A549 (cell line): ENCODE results near the gene AHCTF1. TPM values are rescaled to one million over a fixed set of nuclear protein-coding genes. Genes with fewer than 3 reads are reported as not detected.

ENCODE experiments used
- ATAC-seq, 2 experiments: fragments of 200-7000 bp in 1 of 2; fragments of >200 bp in 1 of 2; cut with Nextera tagmentation in 1 of 2; cut with Tn5 transposase in 1 of 2; 3 replicates each; pipeline versions ENCODE4 v1.8.0 to v1.9.1; 2018 to 2020; ENCODE audit warnings: mild to moderate bottlenecking in 1 of 2, moderate library complexity in 1 of 2
- CTCF ChIA-PET: fragments of 300-600 bp; sonication (Branson Sonifier 250); formaldehyde crosslinking; extraction: SDS; loops from one replicate; lab custom pipeline; 2021; ENCODE audit warnings: antibody characterized with exemption, inconsistent platforms; lab: Yijun Ruan, JAX
- POLR2A ChIA-PET: fragments of 350-600 bp; formaldehyde crosslinking; extraction: SDS; loops from one replicate; lab custom pipeline; 2021; ENCODE audit warnings: antibody characterized with exemption, inconsistent platforms; lab: Yijun Ruan, JAX
- DNase-seq, 2 experiments: peaks; one replicate each; pipeline versions ENCODE4 v3.0.0 to v3.0.0-alpha.2; 2011 to 2016; ENCODE audit warnings: low read depth in 1 of 2, low spot score in 1 of 2
- FAIRE-seq: peaks from 2 replicates; lab custom pipeline; 2011; peaks lifted over from hg19 to GRCh38; lab: Jason Lieb, UNC
- H3K27ac ChIP-seq, 2 experiments: fragments of >200 bp; sonication (Bioruptor Twin); formaldehyde crosslinking; 3 replicates each; pipeline ENCODE4 v1.5.1; 2016 to 2017
- H3K4me1 ChIP-seq: fragments of >200 bp; sonication (Bioruptor Twin); formaldehyde crosslinking; 3 replicates; pipeline ENCODE4 v1.6.1; 2016
- H3K4me2 ChIP-seq: fragments of >200 bp; sonication (Bioruptor Twin); formaldehyde crosslinking; 3 replicates; pipeline ENCODE4 v1.6.1; 2016
- H3K4me3 ChIP-seq: fragments of >200 bp; sonication (Bioruptor Twin); formaldehyde crosslinking; 3 replicates; pipeline ENCODE4 v1.5.1; 2016
- H3K9me3 ChIP-seq: fragments of >200 bp; sonication (Bioruptor Twin); formaldehyde crosslinking; 3 replicates; pipeline ENCODE4 v1.6.1; 2016
- CBX2 ChIP-seq: fragments of 200-600 bp; sonication (generic); IDR thresholded peaks from 2 replicates; pipeline ENCODE4 v1.6.1; 2016; ENCODE audit warnings: low read depth, mild to moderate bottlenecking, borderline replicate concordance
- EHF ChIP-seq: fragments of 250-450 bp; sonication (Bioruptor Pico); IDR thresholded peaks from 2 replicates; pipeline ENCODE4 v1.5.0; 2020; ENCODE audit warnings: mild to moderate bottlenecking
- EHMT2 ChIP-seq: fragments of 200-600 bp; sonication (generic); IDR thresholded peaks from 2 replicates; pipeline ENCODE4 v1.6.1; 2016; ENCODE audit warnings: antibody characterized with exemption, low read depth, mild to moderate bottlenecking, moderate library complexity
- ESRRA ChIP-seq: fragments of 150-350 bp; IDR thresholded peaks from 2 replicates; pipeline ENCODE4 v1.6.1; 2014; ENCODE audit warnings: mild to moderate bottlenecking, low read length, borderline replicate concordance
- FOSL2 ChIP-seq, 2 experiments: fragments of 450-650 bp in 1 of 2; fragments of >200 bp in 1 of 2; sonication (Bioruptor Twin) in 1 of 2; formaldehyde crosslinking; IDR thresholded peaks; 2 replicates each; pipeline versions ENCODE4 v1.5.0 to v1.6.1; 2016 to 2020; ENCODE audit warnings: mild to moderate bottlenecking in 1 of 2, moderate library complexity in 1 of 2
- HES2 ChIP-seq: fragments of >200 bp; sonication (Bioruptor Twin); formaldehyde crosslinking; IDR thresholded peaks from 2 replicates; pipeline ENCODE4 v1.6.1; 2016
- JUNB ChIP-seq: fragments of >200 bp; sonication (Bioruptor Twin); formaldehyde crosslinking; IDR thresholded peaks from 2 replicates; pipeline ENCODE4 v1.6.1; 2016
- KDM5A ChIP-seq: fragments of 200-600 bp; sonication (generic); IDR thresholded peaks from 2 replicates; pipeline ENCODE4 v1.6.1; 2016; ENCODE audit warnings: antibody characterized with exemption, mild to moderate bottlenecking
- MAFK ChIP-seq: fragments of 450-650 bp; IDR thresholded peaks from 2 replicates; pipeline ENCODE4 v1.6.1; 2014; ENCODE audit not compliant: partially characterized antibody
- MAZ ChIP-seq: fragments of 150-350 bp; IDR thresholded peaks from 2 replicates; pipeline ENCODE4 v1.6.1; 2014; ENCODE audit warnings: antibody characterized with exemption, low read depth, low read length, borderline replicate concordance
- PHF8 ChIP-seq: fragments of 200-600 bp; sonication (generic); IDR thresholded peaks from 2 replicates; pipeline ENCODE4 v1.6.1; 2016; ENCODE audit warnings: low read depth, mild to moderate bottlenecking, antibody characterized with exemption, moderate library complexity, borderline replicate concordance
- POLR2A ChIP-seq: IDR thresholded peaks from 2 replicates; pipeline ENCODE4 v1.6.1; 2012; ENCODE audit warnings: mild to moderate bottlenecking, low read length
- RFX5 ChIP-seq: fragments of 450-650 bp; IDR thresholded peaks from 2 replicates; pipeline ENCODE4 v1.7.1; 2014; ENCODE audit warnings: antibody characterized with exemption, mild to moderate bottlenecking, moderate library complexity
- RNF2 ChIP-seq: fragments of 200-600 bp; sonication (generic); IDR thresholded peaks from 2 replicates; pipeline ENCODE4 v1.6.1; 2016; ENCODE audit warnings: low read depth, mild to moderate bottlenecking, antibody characterized with exemption, moderate library complexity, borderline replicate concordance
- SMC3 ChIP-seq: fragments of >200 bp; sonication (Bioruptor Twin); formaldehyde crosslinking; IDR thresholded peaks from 3 replicates; pipeline ENCODE4 v1.6.1; 2018; ENCODE audit warnings: inconsistent platforms
- TFCP2L1 ChIP-seq: fragments of 250-450 bp; sonication (Bioruptor Pico); IDR thresholded peaks from 2 replicates; pipeline ENCODE4 v1.5.0; 2021; ENCODE audit warnings: mild to moderate bottlenecking
- TP53 ChIP-seq: fragments of 250-450 bp; sonication (Bioruptor Pico); IDR thresholded peaks from 2 replicates; pipeline ENCODE4 v1.5.0; 2021; ENCODE audit warnings: mild to moderate bottlenecking, moderate library complexity
- WGBS: methylation state at CpG from one replicate; pipeline ENCODE4 v1.1.6; 2017; ENCODE audit errors: missing lambda C conversion rate; 5-methylcytosine and 5-hydroxymethylcytosine counted together
- polyA plus RNA-seq, 4 experiments: library from polyadenylated mRNA; depleted of rRNA in 3 of 4; stranded (reverse); fragments of >200 nt; fragmentation: RNase III in 1 of 4; extraction: RNeasy Plus Mini Kit Qiagen cat#74134 plus additional on column Dnase treatment in 1 of 4; gene quantifications; 2 replicates in 3 of 4; 3 replicates in 1 of 4; pipeline ENCODE4 v1.2.3, GENCODE V29; 2011 to 2017
- TF ChIP-seq, protein P1 (sequence below): fragments of >200 bp; sonication (Bioruptor Twin); formaldehyde crosslinking; IDR thresholded peaks from 3 replicates; pipeline ENCODE4 v1.6.1; 2016
- TF ChIP-seq, protein P2 (sequence below): fragments of 250-450 bp; sonication (Bioruptor Pico); IDR thresholded peaks from 2 replicates; pipeline ENCODE4 v1.5.0; 2020; ENCODE audit warnings: low read depth, mild to moderate bottlenecking, moderate library complexity
- TF ChIP-seq, protein P3 (sequence below): fragments of 250-450 bp; sonication (Bioruptor Pico); IDR thresholded peaks from 2 replicates; pipeline ENCODE4 v1.5.0; 2021; ENCODE audit warnings: mild to moderate bottlenecking, moderate library complexity, borderline replicate concordance

The AHCTF1 gene
- polyA plus RNA-seq, 2 of the 4 experiments (the other 2 are of a cell fraction), result 27.0 to 44.7 TPM

DNA sequence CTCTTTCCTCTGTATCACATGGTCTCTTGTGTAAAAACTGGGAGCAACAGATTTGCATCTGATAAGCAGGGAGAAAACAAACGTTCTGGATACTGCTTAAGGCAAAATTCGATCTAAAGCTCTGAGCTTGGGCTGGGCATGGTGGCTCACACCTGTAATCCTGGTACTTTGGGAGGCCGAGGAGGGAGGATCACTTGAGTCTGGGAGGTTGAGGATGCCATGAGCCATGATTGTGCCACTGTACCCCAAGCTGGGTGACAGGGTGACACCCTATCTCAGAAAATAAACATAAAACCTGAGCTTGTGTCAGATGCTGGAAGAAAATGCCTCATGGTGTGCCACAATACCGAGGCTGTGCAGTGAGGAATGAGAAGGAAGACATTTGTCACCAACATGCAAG is 133.6 kb downstream of the AHCTF1 start (continued):
- no peak for TF ChIP-seq TFCP2L1 (CRISPR knock-in tag)
- no peak for TF ChIP-seq RFX5

- 97% methylated on average over 5 of the region's 11 CpGs for WGBS
- ATAC-seq, result no peak
- Histone ChIP-seq H3K27ac (no peak overlapping the region), H3K9me3 (no peaks in the 10 kb centered on the region), H3K4me3 (no peak overlapping the region), H3K4me2 (no peak overlapping the region), H3K4me1 (peaks cover 14% of the 10 kb centered on the region; the same call in 2 of the 3 replicates)
- CTCF ChIA-PET, result interaction anchor here (1.1 kb wide), 1 partner anchor 19 kb away, joined by 5 read pairs; no protein-coding TSS in a partner anchor
- TF ChIP-seq, protein P1, sequence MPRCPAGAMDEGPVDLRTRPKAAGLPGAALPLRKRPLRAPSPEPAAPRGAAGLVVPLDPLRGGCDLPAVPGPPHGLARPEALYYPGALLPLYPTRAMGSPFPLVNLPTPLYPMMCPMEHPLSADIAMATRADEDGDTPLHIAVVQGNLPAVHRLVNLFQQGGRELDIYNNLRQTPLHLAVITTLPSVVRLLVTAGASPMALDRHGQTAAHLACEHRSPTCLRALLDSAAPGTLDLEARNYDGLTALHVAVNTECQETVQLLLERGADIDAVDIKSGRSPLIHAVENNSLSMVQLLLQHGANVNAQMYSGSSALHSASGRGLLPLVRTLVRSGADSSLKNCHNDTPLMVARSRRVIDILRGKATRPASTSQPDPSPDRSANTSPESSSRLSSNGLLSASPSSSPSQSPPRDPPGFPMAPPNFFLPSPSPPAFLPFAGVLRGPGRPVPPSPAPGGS, result no peak
- no peak for TF ChIP-seq MAFK
- TF ChIP-seq, protein P2, sequence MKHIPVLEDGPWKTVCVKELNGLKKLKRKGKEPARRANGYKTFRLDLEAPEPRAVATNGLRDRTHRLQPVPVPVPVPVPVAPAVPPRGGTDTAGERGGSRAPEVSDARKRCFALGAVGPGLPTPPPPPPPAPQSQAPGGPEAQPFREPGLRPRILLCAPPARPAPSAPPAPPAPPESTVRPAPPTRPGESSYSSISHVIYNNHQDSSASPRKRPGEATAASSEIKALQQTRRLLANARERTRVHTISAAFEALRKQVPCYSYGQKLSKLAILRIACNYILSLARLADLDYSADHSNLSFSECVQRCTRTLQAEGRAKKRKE, result no peak
- TF ChIP-seq SMC3, result no peak
- TF ChIP-seq FOSL2 (IDR thresholded peaks at IDR 0.05), result no peak
- no peak for TF ChIP-seq FOSL2 (CRISPR knock-in tag; IDR thresholded peaks at IDR 0.05)
- TF ChIP-seq HES2, result no peak
- TF ChIP-seq EHF (CRISPR knock-in tag), result no peak
- no peak for TF ChIP-seq RNF2
- TF ChIP-seq KDM5A, result no peak
- TF ChIP-seq EHMT2, result no peak
- TF ChIP-seq, protein P3, sequence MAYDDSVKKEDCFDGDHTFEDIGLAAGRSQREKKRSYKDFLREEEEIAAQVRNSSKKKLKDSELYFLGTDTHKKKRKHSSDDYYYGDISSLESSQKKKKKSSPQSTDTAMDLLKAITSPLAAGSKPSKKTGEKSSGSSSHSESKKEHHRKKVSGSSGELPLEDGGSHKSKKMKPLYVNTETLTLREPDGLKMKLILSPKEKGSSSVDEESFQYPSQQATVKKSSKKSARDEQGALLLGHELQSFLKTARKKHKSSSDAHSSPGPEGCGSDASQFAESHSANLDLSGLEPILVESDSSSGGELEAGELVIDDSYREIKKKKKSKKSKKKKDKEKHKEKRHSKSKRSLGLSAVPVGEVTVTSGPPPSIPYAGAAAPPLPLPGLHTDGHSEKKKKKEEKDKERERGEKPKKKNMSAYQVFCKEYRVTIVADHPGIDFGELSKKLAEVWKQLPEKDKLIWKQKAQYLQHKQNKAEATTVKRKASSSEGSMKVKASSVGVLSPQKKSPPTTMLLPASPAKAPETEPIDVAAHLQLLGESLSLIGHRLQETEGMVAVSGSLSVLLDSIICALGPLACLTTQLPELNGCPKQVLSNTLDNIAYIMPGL (CRISPR knock-in tag), result no peak
- no peak for TF ChIP-seq PHF8
- TF ChIP-seq MAZ, result no peak
- TF ChIP-seq CBX2, result no peak
- no peak for TF ChIP-seq POLR2A
- POLR2A ChIA-PET, result no interaction called here
- no peak for DNase-seq
- no peak for FAIRE-seq
Measured at GRCh38 chr1:246797597-246797996, 134.2 kb downstream of the AHCTF1 start.

DNA sequence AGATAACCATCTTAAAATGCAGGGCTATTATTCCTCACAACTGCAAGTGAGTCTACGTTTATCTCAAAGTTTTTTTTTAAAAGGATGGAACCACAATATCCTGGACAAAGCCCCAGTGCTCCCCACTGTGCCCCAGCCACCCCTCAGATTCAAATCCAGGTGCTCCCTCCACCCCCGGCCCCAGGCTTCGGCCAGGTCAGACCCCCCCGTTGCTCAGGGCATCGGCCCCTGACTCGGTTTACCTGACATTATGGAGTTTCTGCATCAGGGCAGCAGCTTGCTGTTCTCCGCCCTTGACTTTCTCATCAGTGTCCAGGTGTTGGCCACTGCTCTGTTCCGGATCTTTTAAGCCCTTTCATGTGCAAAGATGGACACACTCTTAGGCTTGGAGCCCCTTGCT is 134.6 kb downstream of the AHCTF1 start:
- no peak for TF ChIP-seq JUNB
- no peak for TF ChIP-seq TP53 (CRISPR knock-in tag)
- TF ChIP-seq KDM5A, result no peak
- TF ChIP-seq ESRRA, result no peak
- WGBS, result 29% methylated on average over 8 of the region's 8 CpGs
- DNase-seq, result no peak
- Histone ChIP-seq H3K4me2 (no peak overlapping the region), H3K4me3 (no peak overlapping the region), H3K9me3 (no peaks in the 10 kb centered on the region), H3K4me1 (peaks cover 14% of the 10 kb centered on the region; the same call in 2 of the 3 replicates), H3K27ac (no peak overlapping the region)
- no peak for ATAC-seq
- ChIA-PET CTCF (no interaction called here), POLR2A (no interaction called here)
- no peak for FAIRE-seq
